Measurements from ENCODE around the gene NMT2.
A peak's percentile ranks its signal among the peaks of the same experiment; 100 is the strongest.

The NMT2 gene

GRCh38 chr10:15150563-15150962 is 17.9 kb downstream of the NMT2 start:
- no peak for TF ChIP-seq CTCF (IDR thresholded peaks at IDR 0.05; ENCODE audit: extremely low read depth, missing control alignments)
- DNase-seq (ENCODE audit: low spot score) = no peak

- no peak for DNase-seq (ENCODE audit: low spot score)
- no peak for TF ChIP-seq CTCF (IDR thresholded peaks at IDR 0.05; ENCODE audit: extremely low read depth, missing control alignments)
Measured at GRCh38 chr10:15149042-15149771, 19.3 kb downstream of the NMT2 start.

GRCh38 chr10:15147594-15148392 is 20.7 kb downstream of the NMT2 start:
- TF ChIP-seq CTCF (IDR thresholded peaks at IDR 0.05; ENCODE audit: extremely low read depth, missing control alignments) = no peak
- no peak for DNase-seq (ENCODE audit: low spot score)

- DNase-seq (ENCODE audit: low spot score) = no peak
- TF ChIP-seq CTCF (IDR thresholded peaks at IDR 0.05; ENCODE audit: extremely low read depth, missing control alignments) = no peak
Measured at GRCh38 chr10:15146366-15146765, 22.1 kb downstream of the NMT2 start.

- DNase-seq (ENCODE audit: low spot score) = no peak
- TF ChIP-seq CTCF (IDR thresholded peaks at IDR 0.05; ENCODE audit: extremely low read depth, missing control alignments) = no peak
Measured at GRCh38 chr10:15144788-15145187, 23.7 kb downstream of the NMT2 start.

GRCh38 chr10:15141136-15142054 is 27.1 kb downstream of the NMT2 start:
- no peak for TF ChIP-seq CTCF (IDR thresholded peaks at IDR 0.05; ENCODE audit: extremely low read depth, missing control alignments)
- DNase-seq (ENCODE audit: low spot score) = peak; percentile 55

Data from GM20000 (cell line).